Aorta (tissue), 5 donors: ENCODE measurements around the gene SEC24D. TPM values are rescaled to one million over a fixed set of nuclear protein-coding genes. Genes with fewer than 3 reads are reported as not detected.

Experiments
- ATAC-seq: fragments of 200-7000 bp; cut with Tn5 transposase; one replicate; pipeline ENCODE4 v1.9.1; 2022; ENCODE audit warnings: moderate library complexity; ENCODE audit not compliant: low FRiP score
- DNase-seq, 2 donors: peaks; one replicate each; pipeline ENCODE4 v3.0.0-alpha.2; 2020
- H3K27ac ChIP-seq, 2 donors: one replicate each; pipeline ENCODE4 v1.5.1; 2013; ENCODE audit warnings: low read length in 2 of 2, mild to moderate bottlenecking in 2 of 2, moderate library complexity in 2 of 2, control low read depth in 1 of 2, inconsistent platforms in 1 of 2, low read depth in 1 of 2
- H3K27me3 ChIP-seq, 2 donors: one replicate each; pipeline ENCODE4 v1.6.1; 2013; ENCODE audit warnings: control low read depth in 1 of 2, low read length in 1 of 2, mild to moderate bottlenecking in 1 of 2, moderate library complexity in 1 of 2; ENCODE audit not compliant: insufficient read depth in 2 of 2, control insufficient read depth in 1 of 2
- H3K36me3 ChIP-seq, 2 donors: one replicate each; pipeline ENCODE4 v1.6.1; 2013; ENCODE audit warnings: control low read depth in 1 of 2, low read length in 1 of 2, mild to moderate bottlenecking in 1 of 2; ENCODE audit not compliant: insufficient read depth in 2 of 2, control insufficient read depth in 1 of 2
- H3K4me1 ChIP-seq, 2 donors: one replicate each; pipeline ENCODE4 v1.6.1; 2013; ENCODE audit warnings: low read length in 2 of 2, control low read depth in 1 of 2, mild to moderate bottlenecking in 1 of 2, moderate library complexity in 1 of 2; ENCODE audit not compliant: insufficient read depth in 2 of 2, control insufficient read depth in 1 of 2
- H3K4me3 ChIP-seq, 2 donors: one replicate each; pipeline ENCODE4 v1.5.1; 2013; ENCODE audit warnings: low read length in 2 of 2, control low read depth in 1 of 2, mild to moderate bottlenecking in 1 of 2
- H3K9me3 ChIP-seq: one replicate; pipeline ENCODE4 v1.6.1; 2013; ENCODE audit warnings: mild to moderate bottlenecking, low read length; ENCODE audit not compliant: control insufficient read depth
- WGBS, 2 donors: extraction: QIAGEN DNeasy Blood & Tissue Kit; methylation state at CpG; one replicate each; pipeline ENCODE4 v1.1.7; 2013; 5-methylcytosine and 5-hydroxymethylcytosine counted together
- intact Hi-C, 2 donors: fragments of 100-400 bp; cut with DNase I; formaldehyde crosslinking; loops; one replicate each; pipeline versions ENCODE4 v1.14.2 to v1.15.0; 2022
- polyA plus RNA-seq, 2 donors: library from polyadenylated mRNA; stranded (reverse); fragments of 200-250 nt; gene quantifications; one replicate each; pipeline ENCODE4 v1.2.3, GENCODE V29; 2013
- total RNA-seq, 2 donors: library from RNA; stranded (reverse); fragmentation: NEBNext Ultra II Directional; extraction: Animal tissue kit (Norgen Biotek cat#: 25700); gene quantifications; one replicate each; pipeline ENCODE4 v1.2.1, GENCODE V29; 2021
- donor health status: healthy with polysubstance abuse.
- donor health status: Bipolar disorder and iron deficiency.
- donor health status: DM: no; HTN: no; CAD: no.
- donor health status: DM: no; HTN: no; CAD: no.
- donor health status: DM: yes; HTN: yes; CAD: no.

The SEC24D gene
- total and polyA plus RNA-seq, 4 donors: 25.3 to 127 (median 78.3) TPM

- 20 to 23% methylated on average over 2 of the region's 2 CpGs for WGBS, 2 donors
- H3K4me1 ChIP-seq: peaks cover 7 to 12% of the 10 kb centered on the region in 2 donors
- no peak for ATAC-seq
These were observed 12.5 kb downstream of the SEC24D start for GRCh38 chr4:118823471-118823870.

GRCh38 chr4:118821590-118822293 lies 14.2 kb downstream of the SEC24D start:
- no peak for ATAC-seq
- intact Hi-C loops: no loop called here
- WGBS, 2 donors: 63 to 72% methylated on average over 5 of the region's 5 CpGs

More at GRCh38 chr4:118823471-118823870, 12.5 kb downstream of the SEC24D start:
- Histone ChIP-seq H3K27ac (no peak overlapping the region), H3K36me3 (peaks cover 0 to 2% of the 10 kb centered on the region in 2 donors), H3K9me3 (no peaks in the 10 kb centered on the region), H3K27me3 (no peaks in the 10 kb centered on the region), H3K4me3 (no peak overlapping the region)
- no peak for DNase-seq
- intact Hi-C loops: no loop called here

GRCh38 chr4:118817178-118817930 lies 18.6 kb downstream of the SEC24D start:
- intact Hi-C loops: no loop called here

More at GRCh38 chr4:118821590-118822293, 14.2 kb downstream of the SEC24D start:
- Histone ChIP-seq H3K9me3 (no peaks in the 10 kb centered on the region), H3K36me3 (peaks cover 2% of the 10 kb centered on the region in 2 donors), H3K27me3 (no peaks in the 10 kb centered on the region), H3K4me1 (peaks cover 4 to 8% of the 10 kb centered on the region in 2 donors), H3K4me3 (no peak overlapping the region), H3K27ac (no peak overlapping the region)
- DNase-seq: no peak

GRCh38 chr4:118816538-118817177 lies 19.3 kb downstream of the SEC24D start:
- Histone ChIP-seq H3K4me3 (no peak overlapping the region), H3K27ac (no peak overlapping the region), H3K9me3 (no peaks in the 10 kb centered on the region), H3K36me3 (peaks cover 12 to 17% of the 10 kb centered on the region in 2 donors), H3K4me1 (no peaks in the 10 kb centered on the region), H3K27me3 (no peaks in the 10 kb centered on the region)
- no peak for DNase-seq
- intact Hi-C loops: no loop called here
- ATAC-seq: no peak
- WGBS, 2 donors: 7 to 30% methylated on average over 1 of the region's 1 CpG

More at GRCh38 chr4:118817178-118817930, 18.6 kb downstream of the SEC24D start:
- no peaks in the 10 kb centered on the region for H3K9me3 ChIP-seq
- H3K27ac ChIP-seq: no peak overlapping the region
- H3K36me3 ChIP-seq: peaks cover 12 to 14% of the 10 kb centered on the region in 2 donors
- DNase-seq: no peak
- no peak for ATAC-seq
- H3K4me1 ChIP-seq: no peaks in the 10 kb centered on the region
- H3K4me3 ChIP-seq: no peak overlapping the region
- WGBS, 2 donors: 94 to 95% methylated on average over 4 of the region's 4 CpGs
- H3K27me3 ChIP-seq: no peaks in the 10 kb centered on the region

GRCh38 chr4:118814891-118815290 lies 21.0 kb downstream of the SEC24D start:
- DNase-seq (no peak), ATAC-seq (no peak)
- H3K36me3 ChIP-seq: peaks cover 14 to 20% of the 10 kb centered on the region in 2 donors
- no peak overlapping the region for H3K4me3 ChIP-seq
- no peak overlapping the region for H3K27ac ChIP-seq
- no peaks in the 10 kb centered on the region for H3K27me3 ChIP-seq
- peaks cover 0 to 4% of the 10 kb centered on the region in 2 donors for H3K4me1 ChIP-seq
- no peaks in the 10 kb centered on the region for H3K9me3 ChIP-seq
- intact Hi-C loops: no loop called here
- 93 to 100% methylated on average over 3 of the region's 3 CpGs for WGBS, 2 donors

GRCh38 chr4:118814058-118814457 lies 21.9 kb downstream of the SEC24D start:
- Histone ChIP-seq H3K27me3 (no peaks in the 10 kb centered on the region), H3K9me3 (no peaks in the 10 kb centered on the region), H3K4me3 (no peak overlapping the region), H3K36me3 (peaks cover 14 to 23% of the 10 kb centered on the region in 2 donors), H3K4me1 (peaks cover 0 to 4% of the 10 kb centered on the region in 2 donors), H3K27ac (no peak overlapping the region)
- intact Hi-C loops: no loop called here
- ATAC-seq: no peak
- WGBS, 2 donors: 77 to 88% methylated on average over 4 of the region's 4 CpGs
- DNase-seq: no peak

GRCh38 chr4:118813561-118813960 lies 22.4 kb downstream of the SEC24D start:
- no peaks in the 10 kb centered on the region for H3K27me3 ChIP-seq
- intact Hi-C loops: no loop called here

GRCh38 chr4:118811832-118812231 lies 24.1 kb downstream of the SEC24D start:
- WGBS, 2 donors: 11 to 16% methylated on average over 3 of the region's 3 CpGs
- H3K36me3 ChIP-seq: peaks cover 14 to 21% of the 10 kb centered on the region in 2 donors

More at GRCh38 chr4:118813561-118813960, 22.4 kb downstream of the SEC24D start:
- Histone ChIP-seq H3K36me3 (peaks cover 14 to 23% of the 10 kb centered on the region in 2 donors), H3K4me1 (peaks cover 0 to 4% of the 10 kb centered on the region in 2 donors), H3K9me3 (no peaks in the 10 kb centered on the region), H3K27ac (no peak overlapping the region), H3K4me3 (no peak overlapping the region)
- 85 to 91% methylated on average over 3 of the region's 3 CpGs for WGBS, 2 donors
- ATAC-seq: no peak
- DNase-seq: no peak

More at GRCh38 chr4:118811832-118812231, 24.1 kb downstream of the SEC24D start:
- intact Hi-C loops: no loop called here
- H3K4me1 ChIP-seq: peaks cover 0 to 4% of the 10 kb centered on the region in 2 donors
- H3K9me3 ChIP-seq: no peaks in the 10 kb centered on the region
- no peak overlapping the region for H3K4me3 ChIP-seq
- DNase-seq: no peak
- no peaks in the 10 kb centered on the region for H3K27me3 ChIP-seq
- no peak for ATAC-seq
- peak overlapping the region in 1 of 2 donors; percentile 4 for H3K27ac ChIP-seq
